ENCODE data around the gene GARIN5A.

- TF ChIP-seq POLR2A (IDR thresholded peaks at IDR 0.05) (no peak), CTCF (IDR thresholded peaks at IDR 0.05) (no peak)
These were observed 42.1 kb downstream of the GARIN5A start for GRCh38 chr19:50434525-50434924.
